HTR-8/SVneo (cell line): Measurements from ENCODE around the gene PRKACG.
"Not testable (repeated sequence)": the region's sequence is repeated elsewhere in the genome, so short reads cannot be mapped to it uniquely, and the experiment has no call there.

ENCODE experiments used
- DNase-seq: peaks from one replicate; pipeline ENCODE4 v3.0.0; 2011; ENCODE audit warnings: low spot score, mixed read lengths; ENCODE audit not compliant: insufficient read length
- FAIRE-seq: peaks from 2 replicates; lab custom pipeline; 2011; peaks lifted over from hg19 to GRCh38; lab: Jason Lieb, UNC

PRKACG gene

GRCh38 chr9:68991457-68991856 lies 22.5 kb downstream of the PRKACG start:
- DNase-seq: no peak
- FAIRE-seq: no peak

GRCh38 chr9:68986949-68987348 lies 27.0 kb downstream of the PRKACG start:
- DNase-seq, FAIRE-seq: not testable (repeated sequence)

GRCh38 chr9:68983522-68984424 lies 30.1 kb downstream of the PRKACG start:
- FAIRE-seq: no peak

DNA sequence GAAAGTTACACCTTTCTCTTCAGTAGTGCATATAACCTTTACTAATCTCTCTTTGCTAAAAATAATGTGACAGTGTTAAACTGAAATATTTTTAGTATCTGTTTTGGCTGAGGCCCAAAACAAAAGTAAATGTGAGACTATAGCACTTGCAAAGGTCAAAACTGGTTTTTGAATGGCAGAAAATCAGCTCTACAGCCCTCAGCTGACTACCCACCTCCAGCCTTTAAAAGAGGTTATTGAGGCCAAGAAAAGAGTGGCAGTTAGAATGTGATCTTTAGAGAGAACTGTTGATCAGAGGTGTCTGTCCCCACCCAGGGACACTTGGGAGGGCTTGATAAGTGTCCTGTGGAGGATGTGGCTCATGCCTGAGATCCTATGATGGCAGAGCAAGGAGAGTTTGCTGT lies 30.9 kb downstream of the PRKACG start:
- no peak for DNase-seq
- FAIRE-seq: no peak

More at GRCh38 chr9:68983522-68984424, 30.1 kb downstream of the PRKACG start:
- DNase-seq: no peak

DNA sequence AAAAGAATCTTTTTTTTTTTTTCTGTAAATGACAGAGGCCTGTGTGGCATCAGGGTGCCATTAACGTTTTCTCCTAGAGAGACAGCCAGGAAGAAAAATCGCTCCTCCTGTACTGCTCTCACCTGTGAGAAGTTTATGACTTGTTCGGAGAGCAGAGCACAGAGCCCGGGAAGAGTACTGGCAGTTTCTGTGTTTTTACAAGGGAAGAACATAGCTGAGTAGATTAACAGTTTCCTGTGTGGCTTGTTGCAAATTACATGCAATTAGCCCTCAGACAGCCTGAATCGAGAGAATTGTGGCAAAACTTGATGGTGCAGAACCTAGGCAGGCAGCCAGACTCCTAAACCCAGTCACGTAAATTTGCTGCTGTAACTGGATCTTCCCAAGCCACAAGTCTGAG lies 32.1 kb downstream of the PRKACG start:
- no peak for FAIRE-seq
- DNase-seq: no peak

DNA sequence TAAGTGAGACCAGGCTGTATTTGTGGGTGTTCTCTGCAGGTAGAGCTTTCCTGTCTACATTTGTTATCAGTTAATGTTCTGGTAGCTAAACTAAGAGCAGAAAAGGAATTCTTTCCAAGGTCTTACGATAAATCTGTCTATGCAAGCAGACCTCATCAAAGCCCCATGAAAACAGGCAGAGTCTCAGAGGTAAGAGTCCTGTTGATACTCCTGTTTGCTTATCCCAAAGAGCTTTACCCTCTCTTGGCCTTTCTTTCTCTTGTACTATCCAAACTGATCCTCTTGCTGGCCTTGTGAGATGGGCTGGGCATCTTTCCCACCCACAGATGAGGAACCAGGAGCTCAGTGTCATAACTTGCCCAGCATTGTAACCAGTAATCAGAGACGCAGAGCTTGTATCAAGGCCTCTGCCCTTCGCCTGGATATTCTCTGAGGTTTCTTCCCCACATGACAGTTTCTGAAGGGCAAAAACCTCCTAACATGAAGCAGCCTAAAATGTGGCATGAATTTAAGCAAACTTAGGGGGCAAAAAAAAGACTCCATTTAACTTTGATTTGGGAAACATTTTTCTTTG lies 33.5 kb downstream of the PRKACG start:
- no peak for FAIRE-seq
- no peak for DNase-seq

DNA sequence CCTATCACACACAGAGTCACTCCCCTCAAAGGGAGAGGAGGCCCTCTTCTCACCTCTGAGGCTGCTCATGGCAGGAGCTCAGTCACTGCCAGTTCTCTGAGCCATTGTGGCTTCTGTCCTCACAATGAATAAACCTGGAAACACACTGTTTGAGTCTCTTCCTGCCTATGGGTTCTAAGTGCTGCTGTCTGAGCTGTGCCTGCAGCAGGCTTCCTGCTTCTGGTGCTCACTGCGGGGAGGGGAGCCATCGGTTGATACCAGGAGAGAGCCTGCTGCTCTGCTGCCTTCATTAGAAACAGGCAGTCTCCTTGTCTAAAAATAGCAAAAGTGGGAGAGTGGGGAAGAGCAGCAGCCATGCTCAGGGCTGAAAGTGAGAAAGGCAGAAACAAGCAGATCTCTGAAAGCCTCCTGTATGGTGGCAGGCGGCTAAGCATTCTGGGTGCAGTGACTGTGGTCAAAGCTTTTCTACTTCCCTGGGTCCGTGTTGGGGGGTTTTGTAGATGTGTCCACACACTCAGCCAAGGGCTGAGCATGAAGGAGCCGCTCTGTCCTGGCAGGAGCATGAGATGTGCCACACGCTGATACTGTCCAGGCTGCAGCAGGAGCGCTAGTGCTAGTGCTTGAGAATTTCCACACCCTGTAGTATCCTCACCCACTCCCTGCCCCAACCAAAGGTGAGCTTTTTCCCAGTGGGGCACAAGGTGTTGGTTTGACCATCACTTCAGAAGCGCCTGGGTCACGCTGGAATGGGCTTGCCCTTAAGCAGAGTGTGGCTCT lies 34.2 kb downstream of the PRKACG start:
- no peak for DNase-seq
- no peak for FAIRE-seq

- no peak for FAIRE-seq
- no peak for DNase-seq
Measured at GRCh38 chr9:68978501-68978900, 35.4 kb downstream of the PRKACG start.

- DNase-seq (no peak), FAIRE-seq (no peak)
Measured at GRCh38 chr9:68978066-68978465, 35.8 kb downstream of the PRKACG start.

GRCh38 chr9:68975365-68976043 lies 38.4 kb downstream of the PRKACG start:
- DNase-seq: no peak
- FAIRE-seq: no peak

GRCh38 chr9:68974901-68975300 lies 39.0 kb downstream of the PRKACG start:
- DNase-seq (no peak), FAIRE-seq (no peak)

DNA sequence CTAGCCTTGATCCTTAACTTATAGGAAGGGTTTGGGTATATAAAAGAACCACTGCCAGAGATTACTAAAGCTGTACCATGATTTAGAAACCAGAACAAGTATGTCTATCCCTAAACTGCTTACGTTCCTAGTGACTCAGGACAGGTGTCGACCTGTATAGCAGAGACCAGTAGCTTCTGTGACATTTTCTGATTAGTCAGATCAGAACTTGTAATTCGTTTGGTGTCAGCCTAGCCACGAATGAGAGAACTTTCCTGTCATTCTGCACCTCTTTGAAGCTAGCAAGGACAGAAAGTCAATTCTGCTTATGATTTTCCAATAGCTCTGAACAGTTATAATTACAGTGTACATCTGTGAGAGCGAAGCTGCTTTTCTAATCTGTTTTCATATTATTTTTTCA lies 39.5 kb downstream of the PRKACG start:
- FAIRE-seq (no peak), DNase-seq (no peak)

DNA sequence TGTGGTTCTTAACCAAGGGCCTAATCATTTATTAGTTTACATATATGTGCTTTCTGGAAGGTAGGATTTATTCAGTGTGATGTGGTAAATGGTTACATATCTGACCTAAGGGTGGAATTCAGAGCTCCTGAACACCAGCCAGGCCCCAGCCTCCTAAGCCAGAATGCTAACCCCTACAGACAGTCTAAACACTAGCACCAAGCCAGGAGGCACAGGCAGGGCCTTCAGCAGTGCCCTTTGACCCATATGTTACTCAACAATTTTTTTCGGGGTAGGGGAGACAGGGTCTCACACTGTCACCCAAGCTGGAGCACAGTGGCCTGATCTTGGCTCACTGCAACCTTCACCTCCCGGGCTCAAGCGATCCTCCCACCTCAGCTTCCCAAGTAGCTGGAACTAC lies 40.3 kb downstream of the PRKACG start:
- DNase-seq (no peak), FAIRE-seq (no peak)

DNA sequence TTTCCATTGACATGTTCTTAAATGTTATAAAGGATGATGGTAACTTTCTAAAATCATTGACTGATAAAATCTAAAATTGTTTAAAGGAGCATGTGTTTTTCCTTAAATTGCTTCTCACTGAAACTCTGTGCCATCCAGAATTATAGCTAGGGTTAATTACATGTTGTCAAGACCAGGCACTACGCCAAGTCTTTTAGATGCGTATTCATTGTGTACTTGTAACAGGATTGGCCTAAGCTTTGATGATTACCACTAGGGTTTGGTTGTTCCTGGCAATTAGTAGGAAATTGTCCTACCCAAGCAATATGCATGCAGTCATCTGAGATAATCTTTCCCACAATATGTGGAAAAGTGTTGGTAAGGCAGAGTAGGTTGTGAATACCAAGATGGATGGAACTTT lies 43.8 kb downstream of the PRKACG start:
- DNase-seq (no peak), FAIRE-seq (no peak)

DNA sequence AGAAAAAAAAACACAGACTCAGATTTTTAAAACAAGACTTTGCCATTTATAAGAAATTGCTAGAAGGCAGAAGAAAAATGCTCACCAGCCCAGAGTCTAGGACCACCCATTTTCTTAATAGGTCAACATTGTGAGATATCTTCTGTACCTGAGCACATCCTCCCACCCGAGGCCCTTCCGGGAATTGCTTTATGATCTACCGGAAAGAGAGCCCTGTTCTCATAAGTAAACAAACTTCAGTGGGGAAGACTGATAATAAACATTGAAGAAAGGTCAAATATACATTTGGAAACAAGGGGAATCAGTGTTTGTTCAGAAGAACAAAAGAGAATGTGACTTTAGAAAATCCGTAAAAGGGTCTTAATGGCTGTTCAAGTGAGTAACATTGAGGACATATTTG lies 44.4 kb downstream of the PRKACG start:
- no peak for FAIRE-seq
- DNase-seq: no peak

DNA sequence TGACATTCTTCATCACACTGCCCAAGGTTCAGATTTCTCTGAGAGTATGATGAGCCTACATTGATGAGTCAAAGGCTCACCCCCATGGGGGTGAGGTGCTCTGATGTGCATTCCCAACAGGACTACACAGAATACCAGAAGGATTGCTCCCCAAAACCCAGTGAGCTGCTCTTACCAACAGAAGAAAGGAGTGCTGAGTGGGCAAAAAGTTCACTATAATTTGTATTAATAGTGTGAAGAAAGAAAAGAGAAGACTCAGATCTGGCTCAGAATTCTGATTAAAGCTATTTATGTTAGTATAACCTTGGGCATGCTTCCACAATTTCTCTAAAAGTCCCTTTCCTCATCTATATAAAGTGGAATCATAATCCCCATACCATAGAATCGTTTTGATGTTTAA lies 46.1 kb downstream of the PRKACG start:
- no peak for DNase-seq
- no peak for FAIRE-seq

DNA sequence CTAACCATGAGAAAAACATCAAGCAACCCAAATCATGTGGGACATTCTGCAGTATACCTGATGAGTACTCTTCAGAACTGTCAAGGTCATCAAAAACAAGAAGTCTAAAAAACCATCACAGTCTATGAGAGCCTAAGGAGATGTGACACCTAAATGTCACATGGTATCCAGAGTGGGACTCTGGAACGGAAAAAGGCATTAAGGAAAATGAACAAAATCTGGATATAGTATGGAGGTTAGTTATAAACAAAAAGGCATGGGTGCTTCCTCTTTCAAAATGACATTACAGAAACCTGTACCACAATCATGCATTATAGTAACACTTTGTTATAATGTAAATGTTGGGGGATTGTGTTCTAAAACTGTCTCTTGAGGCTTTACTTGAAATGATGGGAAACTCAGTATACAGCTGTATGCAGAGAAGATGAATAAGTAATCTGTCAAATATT lies 47.4 kb downstream of the PRKACG start:
- FAIRE-seq (no peak), DNase-seq (no peak)

- DNase-seq: no peak
- FAIRE-seq: no peak
Measured at GRCh38 chr9:68964765-68965164, 49.1 kb downstream of the PRKACG start.

DNA sequence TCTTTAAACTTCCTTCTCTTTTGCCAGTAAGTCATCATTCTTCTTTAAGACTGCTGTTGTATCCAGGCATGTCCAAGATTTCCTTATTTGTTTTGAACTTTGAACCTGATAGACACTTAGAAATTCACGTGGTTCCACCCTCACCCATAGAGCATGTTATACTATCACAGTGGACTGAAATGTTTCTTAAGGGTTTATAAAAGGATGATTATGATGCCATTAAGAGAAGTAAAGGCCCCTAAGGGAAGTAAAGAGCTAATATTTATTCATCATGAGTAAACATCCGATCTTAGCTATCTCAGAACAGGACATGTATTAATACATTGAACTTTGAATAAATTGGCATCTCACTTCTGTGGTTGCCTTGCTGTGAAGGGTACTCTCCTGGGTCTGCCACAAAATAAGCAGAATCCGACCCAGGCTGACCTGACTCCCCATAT lies 49.8 kb downstream of the PRKACG start:
- FAIRE-seq: no peak
- no peak for DNase-seq

- FAIRE-seq: no peak
Measured at GRCh38 chr9:68963416-68963815, 50.5 kb downstream of the PRKACG start.

More at GRCh38 chr9:68963416-68963815, 50.5 kb downstream of the PRKACG start:
- DNase-seq: no peak
